Measurements from ENCODE around the gene DTX2.
"Not testable (repeated sequence)": the region's sequence is repeated elsewhere in the genome, so short reads cannot be mapped to it uniquely, and the experiment has no call there.

Gene DTX2

GRCh38 chr7:76492139-76492538 lies 30.6 kb downstream of the DTX2 start:
- DNase-seq (ENCODE audit: low spot score): not testable (repeated sequence)

GRCh38 chr7:76495717-76496116 lies 34.2 kb downstream of the DTX2 start:
- not testable (repeated sequence) for DNase-seq (ENCODE audit: low spot score)

GRCh38 chr7:76497918-76498582 lies 36.5 kb downstream of the DTX2 start:
- not testable (repeated sequence) for DNase-seq (ENCODE audit: low spot score)

- not testable (repeated sequence) for DNase-seq (ENCODE audit: low spot score)
These were observed 37.2 kb downstream of the DTX2 start for GRCh38 chr7:76498583-76499200.

GRCh38 chr7:76499201-76499923 lies 37.9 kb downstream of the DTX2 start:
- DNase-seq (ENCODE audit: low spot score): peak; percentile 17

GRCh38 chr7:76499924-76500241 lies 38.4 kb downstream of the DTX2 start:
- DNase-seq (ENCODE audit: low spot score): not testable (repeated sequence)

- not testable (repeated sequence) for DNase-seq (ENCODE audit: low spot score)
These were observed 40.7 kb downstream of the DTX2 start for GRCh38 chr7:76502224-76502623.

GRCh38 chr7:76502836-76503235 lies 41.3 kb downstream of the DTX2 start:
- not testable (repeated sequence) for DNase-seq (ENCODE audit: low spot score)

GRCh38 chr7:76503244-76503643 lies 41.7 kb downstream of the DTX2 start:
- not testable (repeated sequence) for DNase-seq (ENCODE audit: low spot score)

GRCh38 chr7:76504351-76505167 lies 43.0 kb downstream of the DTX2 start:
- not testable (repeated sequence) for DNase-seq (ENCODE audit: low spot score)

GRCh38 chr7:76505168-76506080 lies 43.9 kb downstream of the DTX2 start:
- DNase-seq (ENCODE audit: low spot score): no peak

- DNase-seq (ENCODE audit: low spot score): no peak
These were observed 44.6 kb downstream of the DTX2 start for GRCh38 chr7:76506081-76506440.

GRCh38 chr7:76506643-76507042 lies 45.1 kb downstream of the DTX2 start:
- DNase-seq (ENCODE audit: low spot score): not testable (repeated sequence)

GRCh38 chr7:76507723-76508406 lies 46.4 kb downstream of the DTX2 start:
- DNase-seq (ENCODE audit: low spot score): peak; percentile 26

GRCh38 chr7:76509931-76510877 lies 48.7 kb downstream of the DTX2 start, which contains the start of gene UPK3B:
Gene UPK3B, plus strand, starts transcription at chr7:76510552. Its CDS starts 101 bp downstream, at chr7:76510653.
- DNase-seq (ENCODE audit: low spot score): peak; percentile 17

- DNase-seq (ENCODE audit: low spot score): not testable (repeated sequence)
These were observed 49.8 kb downstream of the DTX2 start for GRCh38 chr7:76511200-76511910.

- not testable (repeated sequence) for DNase-seq (ENCODE audit: low spot score)
These were observed 50.7 kb downstream of the DTX2 start for GRCh38 chr7:76511911-76512885.
